Karpas-422 (cell line): ENCODE data around the gene CD14. TPM values are rescaled to one million over a fixed set of nuclear protein-coding genes. Genes with fewer than 3 reads are reported as not detected.
"Not testable (repeated sequence)": the region's sequence is repeated elsewhere in the genome, so short reads cannot be mapped to it uniquely, and the experiment has no call there.

ENCODE experiments used
- DNase-seq: peaks from one replicate; pipeline ENCODE4 v3.0.0-alpha.2; 2015
- H2AFZ ChIP-seq: fragments of 200-600 bp; sonication (generic); 2 replicates; pipeline ENCODE4 v1.6.1; 2014; ENCODE audit warnings: antibody characterized with exemption, low read length, mixed read lengths
- H3K27ac ChIP-seq: fragments of 200-600 bp; sonication (generic); 2 replicates; pipeline ENCODE4 v1.5.1; 2014; ENCODE audit warnings: mild to moderate bottlenecking, low read length, moderate library complexity
- H3K27me3 ChIP-seq: fragments of 200-600 bp; sonication (generic); 2 replicates; pipeline ENCODE4 v1.6.1; 2014; ENCODE audit warnings: low read length, mixed read lengths
- H3K36me3 ChIP-seq: fragments of 200-600 bp; sonication (generic); 2 replicates; pipeline ENCODE4 v1.6.1; 2014; ENCODE audit warnings: low read length, mixed read lengths; ENCODE audit not compliant: insufficient read depth
- H3K4me1 ChIP-seq: fragments of 200-600 bp; sonication (generic); 2 replicates; pipeline ENCODE4 v1.6.1; 2014; ENCODE audit warnings: mild to moderate bottlenecking, low read length, mixed read lengths
- H3K4me2 ChIP-seq: fragments of 200-600 bp; sonication (generic); 2 replicates; pipeline ENCODE4 v1.6.1; 2014; ENCODE audit warnings: low read length, low read depth, mild to moderate bottlenecking; ENCODE audit not compliant: poor library complexity, severe bottlenecking
- H3K4me3 ChIP-seq: fragments of 200-600 bp; sonication (generic); 2 replicates; pipeline ENCODE4 v1.5.1; 2014; ENCODE audit warnings: mild to moderate bottlenecking, antibody characterized with exemption, low read length, mixed read lengths
- H3K79me2 ChIP-seq: fragments of 200-600 bp; sonication (generic); 2 replicates; pipeline ENCODE4 v1.6.1; 2014; ENCODE audit warnings: mild to moderate bottlenecking, low read length, mixed read lengths
- H3K9ac ChIP-seq: fragments of 200-600 bp; sonication (generic); 2 replicates; pipeline ENCODE4 v1.6.0; 2014; ENCODE audit warnings: low read length
- H3K9me2 ChIP-seq: fragments of 200-600 bp; sonication (generic), shearing (Covaris generic); replicated peaks from 2 replicates; pipeline ENCODE4 v1.6.0; 2014; ENCODE audit warnings: mild to moderate bottlenecking, low read length, moderate library complexity; ENCODE audit not compliant: insufficient read depth
- H3K9me3 ChIP-seq: fragments of 300-700, 200-600 bp; sonication (generic); 2 replicates; pipeline ENCODE4 v1.6.1; 2014; ENCODE audit warnings: low read length, mixed read lengths
- H4K20me1 ChIP-seq: fragments of 200-600 bp; sonication (generic); 2 replicates; pipeline ENCODE4 v1.6.1; 2014; ENCODE audit warnings: mild to moderate bottlenecking, antibody characterized with exemption, low read length, low read depth; ENCODE audit not compliant: insufficient read depth
- total RNA-seq: library from RNA; depleted of rRNA; stranded (reverse); fragments of >200 nt; shearing (Covaris generic); gene quantifications from 2 replicates; pipeline ENCODE4 v1.2.3, GENCODE V29; 2014; ENCODE audit warnings: low replicate concordance

CD14 gene
- total RNA-seq, 1 experiment from 2014 or later = not detected

DNA sequence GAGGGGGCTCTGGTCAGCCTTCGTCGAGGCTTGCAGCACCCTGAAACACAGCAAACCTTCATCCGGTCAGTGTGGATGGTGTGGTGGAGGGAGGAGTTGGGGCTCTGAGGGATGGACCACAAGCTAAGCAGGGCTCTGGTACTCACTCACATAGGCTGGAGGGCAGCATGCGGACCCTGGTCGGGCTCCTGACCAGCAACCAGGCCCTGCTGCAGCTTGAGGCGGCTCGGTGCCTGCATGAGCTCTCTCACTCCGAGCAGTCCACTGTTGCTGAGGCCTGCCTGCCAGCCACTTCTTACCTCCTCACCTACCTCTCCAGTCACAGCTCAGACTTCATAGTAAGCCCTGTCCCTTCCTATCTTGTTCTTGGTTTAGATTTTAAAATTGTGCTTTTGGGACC, 8.7 kb upstream of the CD14 start:
- Histone ChIP-seq H3K4me2 (no peak overlapping the region), H3K9ac (no peak overlapping the region), H3K27ac (no peak overlapping the region), H3K4me1 (peaks cover 29% of the 10 kb centered on the region), H3K27me3 (no peaks in the 10 kb centered on the region), H3K9me2 (no peaks in the 10 kb centered on the region), H3K4me3 (no peak overlapping the region), H3K9me3 (no peaks in the 10 kb centered on the region), H3K36me3 (no peaks in the 10 kb centered on the region; the same call in 1 of the 2 replicates), H2AFZ (no peak overlapping the region), H4K20me1 (no peaks in the 10 kb centered on the region), H3K79me2 (peaks cover 49% of the 10 kb centered on the region)
- DNase-seq = no peak

DNA sequence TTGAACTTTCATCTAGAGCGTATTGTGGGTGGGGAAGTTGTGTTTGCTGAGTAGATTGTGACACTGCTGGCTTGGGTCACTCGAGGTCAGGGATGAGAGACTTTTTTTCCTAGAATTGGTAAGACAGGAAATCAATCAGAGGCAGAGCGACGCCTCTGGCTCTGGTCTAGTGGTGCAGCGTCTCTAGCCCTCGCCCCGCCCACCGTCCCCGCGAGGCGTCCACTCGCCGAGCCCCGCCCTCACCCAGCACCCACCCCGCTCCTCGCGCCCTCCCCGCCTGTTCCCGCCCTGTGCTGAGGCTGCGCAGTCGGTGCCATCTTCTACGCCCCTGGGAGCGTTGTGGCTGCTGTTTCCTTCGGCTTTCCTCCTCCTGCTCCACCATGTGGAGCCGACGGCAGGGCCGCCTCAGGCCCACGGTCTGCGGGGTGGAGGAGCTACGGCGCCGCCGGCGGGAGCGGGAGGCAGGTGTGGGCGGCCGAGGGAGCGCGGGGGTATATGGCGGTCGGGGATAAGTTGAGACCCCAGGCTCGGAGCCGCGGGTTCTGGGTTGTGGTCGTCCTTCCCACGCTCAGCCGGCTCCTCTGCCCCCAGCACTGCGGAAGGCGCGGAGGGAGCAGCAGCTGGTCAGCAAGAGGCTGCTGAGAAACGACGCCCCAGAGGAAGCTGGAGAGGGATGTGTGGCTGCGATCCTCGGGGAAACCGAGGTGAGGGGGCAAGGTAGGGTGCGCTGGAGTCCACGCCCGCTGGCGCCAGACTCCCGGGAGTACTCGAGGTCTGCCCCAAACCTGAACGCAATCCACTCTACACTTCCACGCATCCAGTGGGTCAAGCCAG, 6.4 kb upstream of the CD14 start, which contains the start of gene TMCO6:
Gene TMCO6, plus strand, starts transcription at position 304 of the 834 bp plus-strand sequence. Its CDS starts 77 bp downstream, at position 381.
- peak within 1 kb of the TSS; percentile 89 for H3K9ac ChIP-seq
- H2AFZ ChIP-seq = peak within 1 kb of the TSS; percentile 99
- no peaks in the 10 kb centered on the region for H4K20me1 ChIP-seq
- no peaks in the 10 kb centered on the region for H3K27me3 ChIP-seq
- H3K36me3 ChIP-seq = no peaks in the 10 kb centered on the region; the same call in 1 of the 2 replicates
- no peaks in the 10 kb centered on the region for H3K9me3 ChIP-seq
- H3K4me3 ChIP-seq = peak within 1 kb of the TSS; percentile 83
- peaks cover 17% of the 10 kb centered on the region for H3K4me1 ChIP-seq
- H3K4me2 ChIP-seq = peak within 1 kb of the TSS; percentile 90
- H3K27ac ChIP-seq = peak within 1 kb of the TSS; percentile 38; the same call in 1 of the 2 replicates
- DNase-seq = peak; percentile 97
- peaks cover 28% of the 10 kb centered on the region for H3K79me2 ChIP-seq
- H3K9me2 ChIP-seq = no peaks in the 10 kb centered on the region

DNA sequence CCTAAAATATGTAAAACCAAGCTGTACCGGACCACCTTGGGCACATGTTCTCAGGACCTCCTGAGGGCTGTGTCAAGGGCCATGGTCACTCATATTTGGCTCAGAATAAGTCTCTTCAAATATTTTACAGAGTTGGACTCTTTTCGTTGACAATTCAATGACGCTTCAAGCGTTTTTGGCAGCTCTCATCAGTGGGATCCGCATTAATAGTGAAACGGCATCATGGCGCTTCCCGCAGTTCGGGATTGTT, 5.8 kb upstream of the CD14 start:
- Histone ChIP-seq H3K4me2 (peak overlapping the region; percentile 90), H3K9ac (peak overlapping the region; percentile 67), H3K4me3 (peak overlapping the region; percentile 83), H3K4me1 (peaks cover 17% of the 10 kb centered on the region), H2AFZ (peak overlapping the region; percentile 99), H3K79me2 (peaks cover 23% of the 10 kb centered on the region)
- not testable (repeated sequence) for H3K27ac ChIP-seq, H3K9me2 ChIP-seq, H4K20me1 ChIP-seq, H3K36me3 ChIP-seq, DNase-seq, H3K27me3 ChIP-seq, H3K9me3 ChIP-seq

DNA sequence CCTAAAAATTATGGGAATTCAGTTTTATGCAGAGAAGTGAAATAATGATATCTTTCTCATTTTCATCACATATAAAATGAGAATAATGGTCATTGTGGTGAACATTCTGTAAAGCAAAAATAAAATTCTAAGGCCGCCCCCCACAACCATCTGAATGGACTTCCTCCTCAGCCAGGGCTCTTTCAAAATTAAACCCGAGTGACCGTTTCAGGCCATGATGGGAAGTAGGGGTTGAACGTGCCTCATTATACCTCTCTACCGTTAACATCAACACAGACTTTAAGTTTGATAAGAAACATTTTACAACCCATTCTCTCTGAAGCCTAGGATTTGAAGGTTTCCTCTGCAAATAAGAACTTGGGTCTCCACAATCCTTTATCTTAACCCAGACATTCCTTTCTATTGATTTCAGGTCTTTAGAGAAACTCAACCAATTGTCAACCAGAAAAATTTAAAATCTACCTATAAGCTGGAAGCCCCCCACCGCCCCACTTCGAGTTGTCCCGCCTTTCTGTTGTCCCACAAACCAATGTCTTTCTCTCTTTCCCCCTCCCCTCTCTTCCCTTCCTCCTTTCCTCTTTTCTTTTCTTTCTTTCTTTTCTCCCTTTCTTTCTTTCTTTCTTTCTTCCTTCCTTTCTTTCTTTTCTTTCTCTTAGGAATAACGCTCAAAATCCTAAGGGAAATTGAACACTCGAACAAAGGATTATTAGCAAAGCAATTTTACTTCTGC, 4.6 kb upstream of the CD14 start:
- Histone ChIP-seq H3K4me1 (peaks cover 17% of the 10 kb centered on the region), H3K27me3 (no peaks in the 10 kb centered on the region), H3K79me2 (peaks cover 23% of the 10 kb centered on the region), H3K36me3 (no peaks in the 10 kb centered on the region), H3K27ac (no peak overlapping the region), H2AFZ (no peak overlapping the region), H3K4me3 (no peak overlapping the region), H4K20me1 (no peaks in the 10 kb centered on the region), H3K9me3 (no peaks in the 10 kb centered on the region), H3K9ac (no peak overlapping the region), H3K9me2 (no peaks in the 10 kb centered on the region), H3K4me2 (no peak overlapping the region)
- no peak for DNase-seq

DNA sequence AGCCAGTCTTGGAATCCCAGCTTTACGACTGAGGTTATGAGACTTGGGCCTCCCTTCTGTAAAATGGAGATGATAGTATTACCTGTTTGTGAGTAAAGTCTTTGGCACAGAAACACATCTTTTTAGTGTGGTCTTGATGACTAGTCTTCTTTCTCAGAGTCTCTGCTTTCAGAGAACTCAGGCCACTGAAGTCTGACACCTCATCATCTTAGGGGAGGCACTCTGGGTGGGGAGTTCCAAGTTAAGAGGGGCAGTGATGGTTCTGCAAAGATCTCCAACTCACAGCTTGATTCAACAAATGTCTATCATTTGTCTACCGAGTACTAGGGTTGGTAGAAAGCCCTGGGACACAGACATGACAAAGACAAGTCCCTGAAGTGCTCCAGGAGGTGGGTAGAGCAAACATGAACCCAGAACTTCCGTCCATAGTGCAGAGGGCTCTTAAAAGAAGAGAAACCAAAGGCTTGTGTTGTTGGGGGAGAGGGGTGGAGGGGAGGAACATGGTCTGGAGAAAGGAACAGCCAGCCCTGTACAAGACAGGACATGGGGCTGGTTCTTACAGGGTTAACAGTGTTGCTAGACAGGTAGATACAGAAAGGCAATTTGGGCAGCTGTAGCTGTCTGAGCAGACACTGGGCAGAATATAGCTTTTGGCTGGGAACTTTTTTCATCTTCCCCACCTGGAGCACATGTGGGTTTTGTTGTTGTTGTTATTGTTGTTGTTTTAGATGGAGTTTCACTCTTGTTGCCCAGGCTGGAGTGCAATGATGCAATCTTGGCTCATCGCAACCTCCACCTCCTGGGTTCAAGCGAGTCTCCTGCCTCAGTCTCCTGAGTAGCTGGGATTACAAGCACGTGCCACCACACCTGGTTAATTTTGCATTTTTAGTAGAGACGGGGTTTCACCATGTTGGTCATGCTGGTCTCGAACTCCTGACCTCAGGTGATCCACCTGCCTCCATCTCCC, 2.6 kb upstream of the CD14 start:
- Histone ChIP-seq H2AFZ (peak overlapping the region; percentile 17; the same call in 1 of the 2 replicates), H3K4me1 (peaks cover 12% of the 10 kb centered on the region)

DNA sequence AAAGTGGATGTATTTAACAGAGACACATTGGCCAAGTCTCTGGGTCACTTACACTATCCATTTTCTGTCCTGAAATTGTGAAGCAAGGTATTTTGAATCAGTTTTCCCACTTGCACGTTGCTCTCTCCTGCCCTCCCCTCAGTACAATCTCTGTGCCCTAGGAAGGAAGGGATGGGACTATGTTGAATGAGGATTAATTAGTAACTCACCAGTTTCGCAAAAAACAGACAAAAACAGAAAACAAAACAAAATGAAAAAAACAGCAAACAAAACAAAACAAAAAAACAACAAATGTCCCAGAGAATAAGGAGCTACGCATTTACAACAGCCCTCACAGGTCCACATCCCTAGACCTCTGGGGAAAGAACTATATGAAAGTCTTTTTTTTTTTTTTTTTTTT, 1.1 kb upstream of the CD14 start:
- Histone ChIP-seq H3K4me3 (no peak overlapping the region), H3K9ac (no peak overlapping the region), H3K36me3 (no peaks in the 10 kb centered on the region), H3K4me2 (no peak overlapping the region), H3K4me1 (peaks cover 4% of the 10 kb centered on the region), H2AFZ (no peak overlapping the region), H3K9me2 (no peaks in the 10 kb centered on the region), H3K27me3 (no peaks in the 10 kb centered on the region), H3K27ac (no peak overlapping the region), H3K9me3 (no peaks in the 10 kb centered on the region), H4K20me1 (no peaks in the 10 kb centered on the region), H3K79me2 (no peaks in the 10 kb centered on the region)
- DNase-seq = no peak

More for the DNA sequence above, 2.6 kb upstream of the CD14 start:
- Histone ChIP-seq H3K9me3 (no peaks in the 10 kb centered on the region), H4K20me1 (no peaks in the 10 kb centered on the region), H3K4me2 (no peak overlapping the region), H3K27ac (no peak overlapping the region), H3K9ac (no peak overlapping the region), H3K4me3 (no peak overlapping the region), H3K36me3 (no peaks in the 10 kb centered on the region), H3K9me2 (no peaks in the 10 kb centered on the region), H3K79me2 (peaks cover 13% of the 10 kb centered on the region), H3K27me3 (no peaks in the 10 kb centered on the region)
- DNase-seq = no peak

DNA sequence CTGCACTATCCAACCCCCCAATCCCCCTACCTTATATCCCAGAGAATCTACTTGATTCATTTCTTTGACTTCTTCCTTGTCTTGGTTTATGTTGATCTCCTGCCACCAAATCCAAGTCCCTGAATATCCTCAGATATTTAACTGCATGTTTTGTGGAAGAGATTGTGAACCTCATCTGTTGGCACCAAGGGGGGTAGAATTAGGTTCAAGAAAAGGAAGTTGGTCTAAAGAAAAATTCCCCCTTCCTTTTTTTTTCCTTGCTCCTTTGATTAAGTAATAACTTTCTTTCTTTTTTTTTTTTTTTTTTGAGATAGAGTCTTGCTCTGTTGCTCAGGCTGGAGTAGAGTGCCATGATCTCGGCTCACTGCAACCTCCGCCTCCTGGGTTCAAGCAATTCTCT, 526 bp upstream of the CD14 start:
- H3K79me2 ChIP-seq = no peaks in the 10 kb centered on the region
- H3K27me3 ChIP-seq = no peaks in the 10 kb centered on the region
- peaks cover 3% of the 10 kb centered on the region; the same call in 1 of the 2 replicates for H3K9me3 ChIP-seq
- no peak for DNase-seq
- H3K27ac ChIP-seq = no peak overlapping the region
- no peaks in the 10 kb centered on the region for H3K4me1 ChIP-seq
- H2AFZ ChIP-seq = no peak overlapping the region
- no peaks in the 10 kb centered on the region for H4K20me1 ChIP-seq
- H3K36me3 ChIP-seq = no peaks in the 10 kb centered on the region
- no peaks in the 10 kb centered on the region for H3K9me2 ChIP-seq
- no peak overlapping the region for H3K9ac ChIP-seq
- no peak overlapping the region for H3K4me2 ChIP-seq
- no peak overlapping the region for H3K4me3 ChIP-seq
